ENCODE measurements around the gene GAS6.

GRCh38 chr13:113831061-113831460, 32.8 kb downstream of the GAS6 start:
- TF ChIP-seq POLR2A (IDR thresholded peaks at IDR 0.05), result no peak
- TF ChIP-seq, protein P1, sequence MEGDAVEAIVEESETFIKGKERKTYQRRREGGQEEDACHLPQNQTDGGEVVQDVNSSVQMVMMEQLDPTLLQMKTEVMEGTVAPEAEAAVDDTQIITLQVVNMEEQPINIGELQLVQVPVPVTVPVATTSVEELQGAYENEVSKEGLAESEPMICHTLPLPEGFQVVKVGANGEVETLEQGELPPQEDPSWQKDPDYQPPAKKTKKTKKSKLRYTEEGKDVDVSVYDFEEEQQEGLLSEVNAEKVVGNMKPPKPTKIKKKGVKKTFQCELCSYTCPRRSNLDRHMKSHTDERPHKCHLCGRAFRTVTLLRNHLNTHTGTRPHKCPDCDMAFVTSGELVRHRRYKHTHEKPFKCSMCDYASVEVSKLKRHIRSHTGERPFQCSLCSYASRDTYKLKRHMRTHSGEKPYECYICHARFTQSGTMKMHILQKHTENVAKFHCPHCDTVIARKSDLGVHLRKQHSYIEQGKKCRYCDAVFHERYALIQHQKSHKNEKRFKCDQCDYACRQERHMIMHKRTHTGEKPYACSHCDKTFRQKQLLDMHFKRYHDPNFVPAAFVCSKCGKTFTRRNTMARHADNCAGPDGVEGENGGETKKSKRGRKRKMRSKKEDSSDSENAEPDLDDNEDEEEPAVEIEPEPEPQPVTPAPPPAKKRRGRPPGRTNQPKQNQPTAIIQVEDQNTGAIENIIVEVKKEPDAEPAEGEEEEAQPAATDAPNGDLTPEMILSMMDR (IDR thresholded peaks at IDR 0.05), result no peak
